Measurements from ENCODE around the gene CLCA4.
"Not testable (repeated sequence)": the region's sequence is repeated elsewhere in the genome, so short reads cannot be mapped to it uniquely, and the experiment has no call there.

CLCA4 gene

DNA sequence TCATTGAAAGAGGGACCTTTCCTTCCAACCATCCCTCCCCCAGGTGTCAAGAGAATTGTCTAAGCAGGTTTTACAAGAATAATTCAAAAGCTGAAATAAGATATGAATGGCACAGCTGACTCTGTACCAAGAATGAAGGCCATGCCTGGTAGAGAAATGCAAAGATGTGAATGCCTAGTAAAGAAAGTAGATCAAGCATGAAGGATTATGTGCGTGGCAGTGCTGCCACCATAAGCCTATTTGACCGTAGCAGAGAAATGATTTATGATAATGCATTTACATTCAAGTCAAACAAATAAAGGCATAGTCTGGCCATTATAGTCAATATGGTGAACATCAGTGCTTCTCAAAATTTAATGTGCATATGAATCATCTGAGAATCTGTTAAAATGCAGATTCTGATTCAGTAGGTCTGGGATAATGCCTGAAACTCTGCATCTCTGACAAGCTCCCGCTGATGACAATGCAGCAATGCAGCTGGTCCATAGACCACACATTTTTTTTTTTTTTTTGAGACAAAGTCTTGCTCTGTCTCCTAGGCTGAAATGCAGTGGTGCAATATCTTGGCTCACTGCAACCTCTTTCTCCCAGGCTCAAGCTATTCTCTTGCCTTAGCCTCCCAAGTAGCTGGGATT is 16.6 kb upstream of the CLCA4 start:
- DNase-seq, result no peak

DNA sequence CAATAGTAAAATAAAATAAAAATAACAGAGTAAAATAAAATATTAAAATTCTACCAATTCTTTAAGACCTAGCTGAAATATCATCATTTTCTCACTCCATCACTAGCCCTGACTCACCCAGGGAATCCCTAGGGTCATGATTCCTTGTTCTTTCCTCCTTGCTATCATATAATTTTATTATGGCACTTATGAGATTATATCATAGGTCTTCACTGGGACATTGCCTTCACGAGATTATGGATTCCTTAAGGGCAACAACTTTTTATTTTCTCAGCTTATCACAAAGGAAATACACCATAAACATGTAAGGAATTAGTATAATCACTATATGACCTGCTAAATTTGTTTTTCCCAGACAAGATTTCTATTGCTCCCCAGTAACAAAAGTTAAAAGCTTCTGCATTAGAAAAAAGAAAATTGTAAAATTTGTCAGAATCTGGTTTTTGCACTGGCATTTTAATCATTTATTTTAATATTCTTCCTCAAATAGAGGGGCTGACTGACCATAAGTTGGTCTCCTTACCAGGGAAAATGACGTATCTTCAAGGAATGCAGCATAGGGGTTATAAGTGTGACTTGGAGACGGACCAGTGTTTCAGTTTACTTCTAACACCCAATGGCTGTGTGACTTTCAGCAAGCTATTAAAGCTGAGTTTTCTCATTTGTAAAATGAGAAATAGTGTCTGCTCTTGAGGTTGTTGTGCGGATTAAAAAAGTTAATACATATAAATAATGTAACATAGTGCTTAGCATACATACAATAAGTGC is 8.8 kb upstream of the CLCA4 start:
- no peak for DNase-seq

DNA sequence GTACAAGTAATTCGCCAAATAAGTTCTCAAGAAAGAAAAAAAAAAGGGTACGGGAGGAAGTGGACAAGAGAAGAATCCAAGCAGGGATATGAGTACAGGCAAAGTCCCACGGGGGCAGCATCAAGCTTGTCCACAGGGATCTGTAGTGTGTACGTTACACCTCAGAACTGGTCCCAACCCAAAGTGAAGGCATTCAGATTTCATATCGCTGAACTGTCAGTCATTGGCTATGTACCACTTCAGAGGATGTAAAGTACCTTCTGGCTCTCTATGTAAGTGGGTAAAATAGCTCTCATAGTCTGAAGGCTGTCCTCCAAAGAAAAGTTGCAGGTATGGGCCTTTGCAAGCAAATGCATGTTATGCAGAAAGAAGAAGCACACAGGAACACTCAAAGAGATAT is 8.1 kb upstream of the CLCA4 start:
- DNase-seq, result no peak

DNA sequence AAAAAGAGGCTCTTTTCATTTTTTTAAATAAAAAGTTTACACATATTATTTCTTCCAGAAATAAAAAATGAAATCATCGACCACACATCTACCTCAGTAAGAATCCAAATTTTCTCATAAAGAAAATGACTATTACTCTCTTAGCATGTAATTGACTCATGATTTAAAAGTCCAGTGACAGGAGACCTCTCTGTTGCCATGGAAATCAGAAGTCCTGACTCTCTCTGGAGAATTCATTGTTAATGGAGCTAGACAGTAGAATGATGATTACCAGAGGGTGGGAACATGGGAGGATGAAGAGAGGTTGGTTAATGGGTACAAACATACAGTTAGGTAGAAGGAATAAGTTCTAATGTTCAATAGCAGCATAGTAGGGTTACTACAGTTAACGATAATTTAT is 5.0 kb upstream of the CLCA4 start:
- DNase-seq, result no peak

DNA sequence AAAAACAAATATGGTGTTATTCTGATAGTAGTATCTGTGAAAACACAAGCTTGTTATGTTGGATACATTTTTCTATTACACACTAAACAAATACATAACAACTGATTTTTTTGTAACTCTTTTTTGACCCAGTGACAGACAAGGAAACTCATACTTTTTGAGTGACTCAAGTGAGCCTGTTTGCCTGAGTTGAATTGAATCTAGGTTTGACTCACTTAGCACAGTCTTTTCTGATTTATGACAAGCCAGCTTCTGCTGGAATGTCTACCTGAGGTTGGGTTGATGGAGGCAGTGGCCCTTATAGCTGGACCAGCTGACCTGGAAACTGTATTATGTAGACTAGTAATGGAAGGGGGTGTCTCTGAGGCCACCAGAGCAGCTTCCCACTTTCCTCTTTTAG is 4.2 kb upstream of the CLCA4 start:
- DNase-seq, result no peak

DNA sequence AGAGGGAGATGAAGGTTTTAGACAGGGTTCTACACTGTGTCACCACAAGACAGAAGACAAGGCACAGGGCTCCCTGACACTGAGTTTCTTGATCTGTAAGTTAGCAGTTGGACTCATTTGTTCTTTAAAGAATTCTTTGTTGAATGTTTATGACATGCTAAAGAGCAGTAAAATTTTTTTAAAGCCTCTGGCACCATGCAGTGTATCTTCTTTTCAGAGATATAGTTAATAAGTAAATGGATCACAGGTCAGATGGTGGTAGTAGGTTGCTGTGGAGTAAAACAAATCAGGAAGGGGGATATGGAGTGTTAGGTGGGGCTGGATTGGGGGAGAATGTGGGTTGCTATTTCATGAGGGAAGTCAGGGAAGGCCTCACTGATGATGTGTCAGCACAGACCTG is 2.0 kb downstream of the CLCA4 start:
- no peak for DNase-seq

DNA sequence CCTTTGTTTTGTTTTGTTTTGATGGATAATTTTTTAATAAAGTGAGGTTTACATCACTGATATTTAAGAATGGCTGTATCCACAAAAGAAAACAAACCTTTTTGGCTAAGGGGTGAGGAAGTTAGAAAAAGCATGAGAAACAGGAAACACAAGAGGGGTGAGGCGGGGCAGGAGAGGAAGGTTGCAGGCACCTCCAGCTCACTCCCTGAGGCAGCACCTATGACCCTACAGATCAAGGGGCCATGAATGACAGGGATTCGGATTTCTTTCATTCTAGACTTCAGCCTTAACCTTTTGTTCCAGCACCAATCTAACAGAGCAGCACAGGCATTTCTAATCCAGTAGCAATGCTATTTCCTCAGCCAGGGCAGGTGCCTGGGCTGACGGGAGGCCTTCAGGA is 4.4 kb downstream of the CLCA4 start:
- DNase-seq, result no peak

DNA sequence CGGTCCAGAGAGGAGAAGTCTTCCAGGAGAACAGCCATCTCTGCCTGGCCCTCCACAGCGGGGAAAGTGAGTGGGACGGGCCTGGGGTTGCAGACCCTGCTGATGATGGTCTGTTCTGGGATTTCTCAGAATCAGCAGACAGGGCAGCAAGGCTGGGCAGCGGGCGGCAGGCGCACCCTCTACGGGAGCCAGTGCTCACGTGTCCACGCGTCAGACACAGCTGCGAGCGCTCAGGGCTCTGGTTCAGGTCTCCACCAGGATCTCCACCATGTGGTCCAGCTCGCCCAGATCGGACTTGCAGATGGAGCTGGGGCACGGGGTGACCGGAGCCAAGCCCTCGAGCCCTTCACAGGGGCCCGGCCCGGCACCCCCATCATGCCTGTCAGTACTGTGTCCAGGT is 5.5 kb downstream of the CLCA4 start:
- DNase-seq, result no peak

DNA sequence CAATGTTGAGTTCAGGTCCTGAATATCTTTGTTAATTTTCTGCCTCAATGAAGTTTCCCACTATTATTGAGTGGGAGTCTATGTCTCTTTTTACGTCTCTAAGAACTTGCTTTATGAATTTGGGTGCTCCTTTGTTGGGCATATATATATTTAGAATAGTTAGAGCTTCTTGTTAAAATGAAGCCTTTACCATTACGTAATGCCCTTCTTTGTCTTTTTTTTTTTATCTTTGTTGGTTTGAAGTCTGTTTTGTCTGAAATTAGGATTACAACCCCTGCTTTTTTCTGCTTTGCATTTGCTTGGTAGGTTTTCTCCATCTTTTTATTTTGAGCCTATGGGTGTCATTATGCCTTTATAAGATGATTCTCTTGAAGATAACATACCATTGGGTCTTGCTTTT is 10.9 kb downstream of the CLCA4 start:
- DNase-seq, result no peak

DNA sequence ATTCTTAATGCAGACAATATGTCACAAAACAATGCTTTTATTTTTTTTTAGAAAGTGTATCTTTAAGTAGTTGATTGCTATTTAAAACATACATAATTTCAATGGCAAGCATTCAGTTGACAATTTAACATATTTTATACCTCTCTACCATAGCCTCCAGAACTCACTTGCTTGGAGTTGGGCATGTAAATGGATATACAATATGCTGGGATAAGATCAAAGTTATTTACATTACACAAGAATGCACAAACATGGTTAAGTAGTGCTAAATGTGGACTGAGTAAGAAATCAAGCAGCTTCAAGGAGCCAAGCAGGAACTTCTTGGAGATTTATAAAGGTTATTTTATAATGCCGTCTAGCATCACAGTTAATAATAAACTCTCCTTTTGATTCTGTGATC is 17.0 kb downstream of the CLCA4 start:
- DNase-seq, result no peak

DNA sequence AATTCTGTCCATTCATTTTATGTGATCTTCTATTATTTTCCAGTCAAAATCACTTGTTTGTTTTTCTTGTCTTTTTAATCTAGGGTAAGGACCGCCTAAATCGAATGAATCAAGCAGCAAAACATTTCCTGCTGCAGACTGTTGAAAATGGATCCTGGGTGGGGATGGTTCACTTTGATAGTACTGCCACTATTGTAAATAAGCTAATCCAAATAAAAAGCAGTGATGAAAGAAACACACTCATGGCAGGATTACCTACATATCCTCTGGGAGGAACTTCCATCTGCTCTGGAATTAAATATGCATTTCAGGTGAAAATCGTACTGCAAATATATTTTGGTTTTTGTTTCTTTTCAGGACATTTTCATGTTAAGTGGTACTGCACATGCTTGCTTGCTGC is 20.5 kb downstream of the CLCA4 start:
- no peak for DNase-seq

DNA sequence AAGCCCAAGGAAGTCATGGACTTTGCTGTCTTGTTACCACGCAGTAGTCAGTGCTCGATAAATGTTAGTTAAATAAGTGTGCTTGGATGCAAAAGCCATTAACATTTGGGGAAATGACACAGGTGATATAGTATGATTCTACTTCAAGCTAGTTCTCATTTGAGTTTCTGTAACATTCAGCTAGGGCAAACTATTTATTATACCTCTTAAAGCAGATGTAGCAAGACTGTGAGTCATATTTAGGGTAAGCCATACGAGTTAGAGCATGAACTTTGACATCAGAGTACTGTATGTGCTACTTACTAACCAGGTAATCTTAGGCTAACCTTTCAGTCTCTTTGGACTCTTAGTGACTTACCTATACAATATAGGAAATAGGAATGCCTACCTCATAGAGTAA is 21.0 kb downstream of the CLCA4 start:
- DNase-seq, result no peak

DNA sequence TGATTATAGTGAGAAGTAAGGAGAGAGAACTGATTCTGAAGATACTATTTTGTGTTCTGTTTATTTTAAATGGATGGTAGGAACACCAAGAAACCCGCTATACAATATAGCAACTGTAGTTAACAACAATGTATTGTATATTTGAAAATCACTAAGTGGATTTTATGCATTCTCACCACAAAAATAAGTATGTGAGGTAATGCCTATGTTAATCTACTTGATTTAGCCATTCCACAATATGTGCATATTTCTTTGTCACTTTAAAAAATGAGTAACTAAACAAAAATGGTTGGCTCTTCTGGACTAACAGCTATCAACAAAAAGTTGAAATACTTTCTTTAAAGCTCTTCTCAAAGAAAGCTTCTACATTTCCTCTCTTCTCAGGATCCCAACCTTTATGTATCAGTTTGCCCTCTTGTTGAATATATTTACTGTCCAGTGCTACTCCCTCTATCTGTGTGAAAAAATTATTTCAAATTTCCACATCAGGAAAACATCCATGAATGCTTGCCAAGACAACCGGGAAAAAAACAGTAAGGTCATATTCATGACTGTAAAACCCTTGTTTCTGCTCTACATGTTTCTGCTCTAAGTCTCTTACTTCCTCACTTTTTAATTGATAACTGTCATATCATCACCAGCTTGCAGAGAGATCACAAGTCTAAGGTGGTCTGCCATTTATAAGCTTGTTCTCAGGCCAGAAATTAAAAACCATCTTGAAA is 27.0 kb downstream of the CLCA4 start:
- no peak for DNase-seq

DNA sequence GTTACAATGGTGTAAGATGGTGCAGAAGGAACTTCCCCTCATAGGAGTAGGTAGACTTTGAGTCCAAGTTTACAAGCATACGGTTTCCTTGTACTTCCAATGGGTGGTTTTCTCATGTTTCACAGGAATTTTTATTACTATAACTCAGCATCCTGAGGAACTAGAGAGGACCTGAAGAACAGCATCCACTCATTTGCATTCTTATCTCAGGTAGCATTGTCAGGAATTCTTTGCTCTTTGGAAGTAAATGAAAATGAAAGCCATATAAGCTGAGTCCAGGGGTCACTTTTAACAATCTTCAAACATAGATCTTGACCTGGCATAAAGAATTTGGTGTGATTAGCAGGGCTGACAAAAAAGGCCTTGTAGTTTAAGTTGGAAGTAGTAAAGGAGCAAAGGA is 34.4 kb downstream of the CLCA4 start:
- DNase-seq, result no peak

DNA sequence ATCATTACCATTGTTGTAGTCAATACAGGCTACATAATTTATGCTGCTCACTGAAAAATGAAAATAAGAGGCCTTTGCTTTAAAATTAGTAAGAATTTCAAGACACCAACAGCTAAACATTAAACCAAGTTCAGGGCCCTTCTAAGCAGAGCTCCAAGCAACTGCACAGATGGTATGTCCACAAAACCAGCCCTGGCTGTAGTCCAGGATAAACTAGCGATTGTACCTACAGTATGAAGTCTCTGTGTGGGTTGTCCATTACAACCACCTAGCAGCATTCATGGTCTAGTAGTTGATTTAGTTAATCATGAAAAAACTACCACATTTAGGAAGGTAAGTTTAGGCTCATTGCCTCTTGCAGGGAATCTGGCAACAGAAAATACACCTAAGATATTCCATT is 35.3 kb downstream of the CLCA4 start:
- DNase-seq, result no peak

DNA sequence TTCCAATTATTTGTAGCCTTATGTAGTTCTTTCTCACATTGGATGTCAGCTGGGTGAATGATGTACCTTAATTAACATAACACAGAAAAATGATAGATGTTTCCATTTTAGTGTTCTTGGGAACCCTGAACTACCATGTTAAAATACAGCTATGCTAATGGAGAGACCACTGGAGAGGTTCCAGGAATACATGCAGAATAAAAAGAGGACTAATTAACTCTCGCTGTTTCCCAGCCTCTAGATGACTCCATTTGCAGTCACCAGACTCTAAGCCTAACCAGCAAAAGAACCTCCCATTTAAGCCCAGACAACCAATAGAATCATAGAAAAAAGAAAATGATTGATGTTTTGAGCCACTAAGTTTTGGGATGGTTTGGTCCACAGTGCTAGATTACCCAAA is 36.2 kb downstream of the CLCA4 start:
- no peak for DNase-seq

DNA sequence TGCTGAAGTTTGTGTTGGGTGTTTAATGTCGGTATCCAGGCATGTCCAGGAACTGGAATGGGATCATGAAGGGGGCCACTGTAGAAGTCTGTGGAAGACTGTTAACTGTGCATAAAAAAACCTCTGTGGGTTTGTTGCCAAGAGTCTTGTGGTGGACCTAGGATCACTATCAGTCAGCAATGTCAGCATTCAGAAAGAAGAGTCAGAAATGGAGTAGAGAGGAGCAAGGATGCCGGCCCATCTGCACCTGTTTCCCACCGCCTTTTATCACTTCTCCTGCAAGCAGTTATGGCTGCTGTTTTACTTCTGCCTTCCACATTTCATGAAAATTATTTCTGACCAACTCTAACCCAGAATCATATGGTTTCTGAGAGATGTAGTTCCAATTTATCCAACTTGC is 36.7 kb downstream of the CLCA4 start:
- no peak for DNase-seq

DNA sequence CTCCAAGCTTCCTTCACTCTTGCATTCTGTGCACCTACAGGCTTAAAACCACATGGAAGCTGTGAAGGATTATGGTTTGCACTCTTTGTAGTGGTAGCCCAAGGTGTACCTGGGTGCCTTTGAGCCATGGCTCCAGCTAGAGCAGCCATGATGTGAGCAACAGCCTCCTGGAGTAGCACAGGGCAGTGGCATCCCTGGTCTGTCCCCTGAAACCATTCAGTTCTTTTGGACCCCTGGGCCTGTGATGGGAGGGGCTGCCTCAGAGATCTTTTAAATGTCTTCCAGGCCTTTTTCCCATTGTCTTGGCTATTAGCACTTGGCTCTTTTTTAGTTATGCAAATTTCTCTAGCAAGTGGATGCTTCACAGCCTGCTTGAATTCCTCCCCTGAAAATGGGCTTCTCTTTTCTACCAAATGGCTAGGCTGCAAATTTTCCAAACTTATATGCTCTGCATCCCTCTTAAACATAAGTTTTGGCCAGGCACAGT is 47.4 kb downstream of the CLCA4 start:
- DNase-seq, result no peak

DNA sequence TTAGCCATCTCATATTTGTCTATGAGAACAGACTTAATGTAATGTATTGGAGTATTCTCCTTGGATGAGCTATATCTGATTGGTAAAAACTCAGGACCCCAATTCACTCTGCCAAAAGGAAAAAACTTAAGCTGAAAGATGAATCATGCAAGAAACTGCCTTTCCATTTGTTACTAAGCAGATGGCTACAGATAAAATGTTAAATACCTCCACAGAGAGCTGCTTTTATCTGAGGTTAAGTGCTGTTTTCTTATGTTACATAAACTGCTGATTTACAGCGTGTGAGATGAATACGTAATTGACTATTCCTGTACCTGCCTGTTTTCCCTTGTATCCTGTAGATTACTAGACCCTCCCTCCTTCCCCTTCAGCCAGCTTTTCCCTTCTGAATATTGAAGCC is 49.3 kb downstream of the CLCA4 start:
- DNase-seq, result no peak

DNA sequence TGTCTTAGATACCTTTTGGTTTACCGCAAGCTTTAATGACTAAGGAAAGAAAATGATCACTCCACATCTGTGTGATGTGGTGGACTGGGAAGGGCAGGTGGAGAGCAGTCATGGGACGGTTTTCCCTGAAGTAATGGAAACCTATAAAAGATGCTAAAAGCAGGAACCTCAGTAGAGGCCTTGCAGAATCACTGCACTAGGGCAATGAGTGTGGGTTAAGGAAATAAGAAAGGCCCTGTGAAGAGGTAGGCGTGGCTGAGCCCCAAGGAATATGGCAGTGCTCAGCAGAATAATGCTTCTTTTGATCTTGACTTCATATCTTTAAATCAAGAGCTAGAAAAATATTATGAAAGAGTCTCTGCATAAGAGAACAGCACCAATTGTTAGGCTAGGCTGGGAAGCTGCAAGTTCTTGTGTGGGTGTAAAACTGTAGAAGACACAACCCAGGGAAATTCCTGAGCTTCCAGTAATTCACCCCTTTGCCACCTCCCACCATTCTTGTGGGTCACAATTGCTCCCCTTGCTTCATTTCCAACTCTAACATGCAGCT is 49.9 kb downstream of the CLCA4 start:
- no peak for DNase-seq

DNA sequence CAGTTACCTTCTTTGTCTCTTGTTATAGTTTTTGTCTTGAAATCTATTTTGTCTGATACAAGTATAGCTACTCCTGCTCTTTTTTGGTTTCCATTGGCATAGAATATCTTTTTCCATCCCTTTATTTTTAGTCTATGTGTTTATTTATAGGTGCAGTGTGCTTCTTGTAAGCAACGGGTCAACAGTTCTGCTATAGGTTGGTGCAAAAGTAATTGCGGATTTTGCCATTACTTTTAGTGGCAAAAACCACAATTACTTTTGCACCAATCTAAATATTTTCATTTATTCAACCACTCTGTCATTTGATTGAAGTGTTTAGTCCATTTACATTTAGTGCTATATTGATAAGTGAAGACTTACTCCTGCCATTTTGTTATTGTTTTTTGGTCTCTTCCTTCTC is 59.2 kb downstream of the CLCA4 start:
- not testable (repeated sequence) for DNase-seq

DNA sequence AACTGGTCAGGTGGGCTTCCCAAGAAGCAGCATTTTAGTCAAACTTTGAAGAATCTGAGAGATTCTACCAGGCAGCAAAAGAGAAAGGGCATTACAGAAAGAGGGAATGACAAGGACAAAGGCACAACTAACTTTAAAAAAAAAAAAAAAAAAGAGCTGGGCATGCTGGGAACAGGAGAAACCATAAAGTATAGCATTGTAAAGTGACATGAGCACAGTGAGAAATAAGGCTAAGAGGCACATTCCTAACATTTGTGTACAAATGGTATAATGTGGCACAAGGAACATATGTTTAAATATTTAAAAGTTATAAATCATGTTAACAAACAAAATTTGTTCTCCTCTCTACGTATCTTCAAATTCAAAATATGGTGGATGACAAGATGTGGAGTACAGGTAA is 69.6 kb downstream of the CLCA4 start:
- DNase-seq, result no peak

DNA sequence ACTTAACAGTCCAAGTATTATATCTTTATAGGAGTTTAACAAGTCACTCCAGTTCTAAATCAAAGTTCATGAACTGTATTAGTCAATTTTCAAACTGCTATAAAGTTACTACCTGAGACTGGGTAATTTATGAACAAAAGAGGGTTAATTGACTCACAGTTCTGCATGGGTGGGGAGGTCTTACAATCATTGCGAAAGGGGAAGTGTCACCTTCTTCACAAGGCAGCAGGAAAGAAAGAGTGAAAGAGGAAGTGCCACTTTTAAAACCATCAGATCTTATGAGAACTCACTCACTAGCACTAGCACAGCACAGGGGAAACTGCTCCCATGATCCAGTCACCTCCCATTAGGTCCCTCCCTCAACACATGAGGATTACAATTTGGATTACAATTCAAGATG is 70.0 kb downstream of the CLCA4 start:
- DNase-seq, result peak; percentile 27

DNA sequence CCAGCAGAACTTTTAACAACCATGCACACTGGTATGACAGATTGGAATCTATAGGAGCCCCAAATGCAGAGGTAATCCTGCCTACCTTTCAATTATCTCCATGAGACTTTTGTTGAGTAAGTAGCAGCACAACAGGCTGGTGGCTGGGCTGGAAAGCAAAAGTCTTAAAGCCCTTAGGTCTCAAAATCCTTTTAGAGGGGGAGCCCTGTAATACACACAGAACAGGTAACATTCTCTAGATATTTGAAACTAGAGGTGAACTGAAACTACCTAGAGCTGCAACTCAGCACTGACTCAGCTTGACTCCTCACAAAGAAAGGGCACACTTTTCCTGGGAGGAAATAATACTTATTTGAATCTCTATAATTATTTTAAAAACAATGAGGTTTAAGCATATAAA is 71.5 kb downstream of the CLCA4 start:
- DNase-seq, result no peak

Measured in CD4-positive, alpha-beta T cell treated with Interleukin-17A for 1 hour (primary cell).